Measurements from ENCODE around the gene STPG2.

GRCh38 chr4:97664741-97665140, 478.5 kb downstream of the STPG2 start:
- TF ChIP-seq CEBPB (IDR thresholded peaks at IDR 0.05; ENCODE audit: low read depth, low read length), result no peak
- no peak for TF ChIP-seq CTCF (conservative IDR thresholded peaks at IDR 0.05; ENCODE audit: low read depth, low read length)
- TF ChIP-seq RAD21 (IDR thresholded peaks at IDR 0.05; ENCODE audit: low read length), result no peak
